Measurements from ENCODE around the gene H1-8.

DNA sequence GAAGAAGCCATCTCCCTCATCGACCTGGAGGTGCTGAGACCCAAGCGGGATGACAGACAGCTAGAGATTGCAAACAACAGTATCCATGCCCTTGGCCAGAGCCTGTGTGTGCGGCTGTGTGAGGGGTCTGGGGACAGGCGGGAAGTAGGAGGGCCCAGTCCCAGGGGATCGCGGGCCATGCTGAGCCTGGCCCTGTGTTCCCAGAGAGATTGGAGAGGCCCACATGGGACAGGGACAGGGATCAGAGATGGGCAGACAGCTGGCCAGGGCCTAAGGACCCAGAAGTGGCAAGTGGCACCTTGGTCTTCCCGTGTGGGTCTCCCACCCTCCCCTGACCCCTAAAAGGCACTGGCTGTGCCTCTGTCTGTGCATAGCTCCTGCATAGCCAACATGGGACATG, 25.5 kb upstream of the H1-8 start:
- TF ChIP-seq POLR2A (IDR thresholded peaks at IDR 0.05) (no peak), POLR2AphosphoS5 (IDR thresholded peaks at IDR 0.05) (no peak), CTCF (IDR thresholded peaks at IDR 0.05) (no peak)

Data from prostate gland (tissue), 2 donors.